Measurements from ENCODE around the gene BCR. TPM values are rescaled to one million over a fixed set of nuclear protein-coding genes. Genes with fewer than 3 reads are reported as not detected.
A peak's percentile ranks its signal among the peaks of the same experiment; 100 is the strongest.

BCR gene
- total and polyA plus RNA-seq, 2 of the 4 experiments (the other 2 are of a cell fraction), result 28.9 to 44.6 TPM

GRCh38 chr22:23144932-23145877 lies 35.1 kb upstream of the BCR start, which contains the start of gene RAB36:
RAB36 (plus strand) TSS chr22:23145477; CDS start chr22:23146617, 1,140 bp downstream.
- H3K4me3 ChIP-seq (ENCODE audit: insufficient read depth, low read depth, low read length), result peak within 1 kb of the TSS; percentile 56
- DNase-seq (peak; percentile 98), ATAC-seq (ENCODE audit: low read depth) (peak; percentile 86)
- H3K23ac ChIP-seq (ENCODE audit: low read depth, low read length), result peak within 1 kb of the TSS; percentile 8; the same call in 1 of the 2 replicates
- 0% methylated on average over 41 of the region's 62 CpGs; no CpG with 5 or more reads in 1 of the 2 experiments for WGBS, 2 experiments (ENCODE audit: extremely low coverage in 2 of 2, insufficient read length in 1 of 2)
- peak within 1 kb of the TSS; percentile 81 for H3K4me2 ChIP-seq (ENCODE audit: low read depth, low read length)
- H2AK5ac ChIP-seq (ENCODE audit: low read depth, low read length), result peak within 1 kb of the TSS; percentile 73; the same call in 1 of the 2 replicates
- H3K27ac ChIP-seq (ENCODE audit: insufficient read depth, low read length), result peak within 1 kb of the TSS; percentile 60
- no peak within 1 kb of the TSS for H3K18ac ChIP-seq (ENCODE audit: low read depth, low read length)
- H2BK5ac ChIP-seq (ENCODE audit: low read depth, low read length, poor library complexity, severe bottlenecking), result no peak within 1 kb of the TSS
- H3K27me3 ChIP-seq (ENCODE audit: control insufficient read depth, insufficient read depth, low read length), result no peaks in the 10 kb centered on the region
- CTCF ChIA-PET, result interaction anchor here (1.0 kb wide), 1 partner anchor 145 kb away, joined by 6 read pairs; no protein-coding TSS in a partner anchor
- no peak within 1 kb of the TSS for H2BK20ac ChIP-seq (ENCODE audit: low read depth, low read length)
- peaks cover 6% of the 10 kb centered on the region; the same call in 1 of the 2 replicates for H3K9me1 ChIP-seq (ENCODE audit: insufficient read depth, low read length)
- H2BK120ac ChIP-seq (ENCODE audit: low read depth, low read length), result peak within 1 kb of the TSS; percentile 12; the same call in 1 of the 2 replicates
- H4K5ac ChIP-seq (ENCODE audit: low read depth, low read length), result peak within 1 kb of the TSS; percentile 65; the same call in 1 of the 2 replicates
- H3K14ac ChIP-seq (replicated peaks; ENCODE audit: low read depth, low read length), result peak within 1 kb of the TSS; percentile 10; the same call in 1 of the 2 replicates
- H4K91ac ChIP-seq (ENCODE audit: insufficient read depth, low read depth, low read length), result peak within 1 kb of the TSS; percentile 25; the same call in 1 of the 2 replicates
- intact Hi-C loops (cut with micrococcal nuclease) (no loop called here), in situ Hi-C loops (cut with MboI; ENCODE audit: low sequenced_read_pairs) (no loop called here), dilution Hi-C loops (cut with HindIII; ENCODE audit: low sequenced_read_pairs, unreplicated experiment) (no loop called here)
- H3K9ac ChIP-seq (ENCODE audit: low read depth, low read length), result peak within 1 kb of the TSS; percentile 73
- peaks cover 0 to 6% of the 10 kb centered on the region in 2 experiments; a peak in 1 of 4 replicates for H3K79me1 ChIP-seq (ENCODE audit: low read depth in 1 of 2, low read length in 2 of 2)
- peaks cover 19% of the 10 kb centered on the region for H3K4me1 ChIP-seq (ENCODE audit: control insufficient read depth, insufficient read depth, low read length)
- no peaks in the 10 kb centered on the region for H3K9me3 ChIP-seq (ENCODE audit: control insufficient read depth, insufficient read depth, low read length)
- peak within 1 kb of the TSS; percentile 65; the same call in 1 of the 2 replicates for H3K4ac ChIP-seq (ENCODE audit: low read depth, low read length)
- no peaks in the 10 kb centered on the region for H3K36me3 ChIP-seq (ENCODE audit: control insufficient read depth, insufficient read depth, low read length)
- POLR2A ChIA-PET (ENCODE audit: unreplicated experiment), result interaction anchor here (0.7 kb wide), 1 partner anchor 1033 kb away, joined by 4 read pairs; no protein-coding TSS in a partner anchor
- peak within 1 kb of the TSS; percentile 6 for H2AK9ac ChIP-seq (replicated peaks; ENCODE audit: low read depth, low read length, poor library complexity)
- no peak within 1 kb of the TSS for H2BK15ac ChIP-seq (ENCODE audit: low read depth, low read length)
- H4K8ac ChIP-seq (ENCODE audit: low read depth in 2 of 2, low read length in 2 of 2), result peak within 1 kb of the TSS; percentile 76 to 96
- H2AFZ ChIP-seq (replicated peaks; ENCODE audit: low read length, poor library complexity), result peak within 1 kb of the TSS; percentile 95
- no TSS peak for BruUV-seq (replicated peaks)
- 0 out of 2 replicates have a peak, but pooled peaks cover 4% of the 10 kb centered on the region for H4K20me1 ChIP-seq (ENCODE audit: insufficient read depth, low read length)
- 0 out of 2 replicates have a peak within 1 kb of the TSS, but pooled peaks have one; percentile 30 for H3K56ac ChIP-seq (ENCODE audit: extremely low read depth, insufficient read depth, low read length)
- TF ChIP-seq RFX5 (IDR thresholded peaks at IDR 0.05; ENCODE audit: low read depth, low read length) (0 out of 2 replicates have a peak, but pooled peaks have one; percentile 6), FOS (IDR thresholded peaks at IDR 0.05; ENCODE audit: low read depth, low read length) (peak; percentile 66), ELK1 (IDR thresholded peaks at IDR 0.05; ENCODE audit: borderline replicate concordance, low read depth, low read length) (no peak), BHLHE40 (IDR thresholded peaks at IDR 0.05; ENCODE audit: low read depth, low read length) (peak; percentile 58), MAFK (IDR thresholded peaks at IDR 0.05; ENCODE audit: low read depth, low read length) (no peak), CTCF (conservative IDR thresholded peaks at IDR 0.05; ENCODE audit: low read depth, low read length) (no peak), RCOR1 (IDR thresholded peaks at IDR 0.05; ENCODE audit: insufficient replicate concordance, low read length) (no peak), USF2 (IDR thresholded peaks at IDR 0.05; ENCODE audit: low read depth, low read length) (peak; percentile 38), MXI1 (IDR thresholded peaks at IDR 0.05; ENCODE audit: borderline replicate concordance, low read depth, low read length) (peak; percentile 92), NFE2L2 (IDR thresholded peaks at IDR 0.05; ENCODE audit: low read depth, low read length) (no peak), CHD1 (IDR thresholded peaks at IDR 0.05; ENCODE audit: low read depth, low read length) (no peak), CEBPB (IDR thresholded peaks at IDR 0.05; ENCODE audit: low read depth, low read length) (no peak)

Measured in IMR-90 (cell line).